HepG2 (cell line): ENCODE data around the gene SND1. TPM values are rescaled to one million over a fixed set of nuclear protein-coding genes. Genes with fewer than 3 reads are reported as not detected.

ENCODE experiments used
- ATAC-seq: fragments of 200-7000 bp; cut with Tn5 transposase; 3 replicates; pipeline ENCODE4 v1.9.1; 2020; ENCODE audit warnings: mild to moderate bottlenecking, moderate library complexity
- BruUV-seq: library from RNA; stranded (reverse); fragments of 400-500 nt; replicated peaks from 2 replicates; lab custom pipeline; 2021; lab: Mats Ljungman, UMichigan
- CTCF ChIA-PET: fragments of 300-600 bp; formaldehyde crosslinking; extraction: SDS; loops from one replicate; lab custom pipeline; 2021; ENCODE audit warnings: low total read pairs, inconsistent platforms, low intra/inter-chr PET ratio; lab: Yijun Ruan, JAX
- POLR2A ChIA-PET: fragments of 350-600 bp; sonication (Branson Sonifier 250); formaldehyde crosslinking; loops from one replicate; lab custom pipeline; 2020; ENCODE audit warnings: antibody characterized with exemption, inconsistent platforms; lab: Yijun Ruan, JAX
- DNase-seq: peaks from one replicate; pipeline ENCODE4 v3.0.0-alpha.2; 2015; ENCODE audit warnings: low spot score
- FAIRE-seq: peaks from 3 replicates; lab custom pipeline; 2011; peaks lifted over from hg19 to GRCh38; lab: Jason Lieb, UNC
- H2AFZ ChIP-seq: one replicate; pipeline ENCODE4 v1.6.1; 2011; ENCODE audit warnings: low read length, inconsistent platforms
- H3K27ac ChIP-seq: fragments of 300-600 bp; 3 replicates; pipeline ENCODE4 v1.8.0; 2011; ENCODE audit warnings: mixed run types, mild to moderate bottlenecking, mixed read lengths, low read length, inconsistent platforms; ENCODE audit not compliant: insufficient read depth; ENCODE audit errors: extremely low read length
- H3K27me3 ChIP-seq, 2 experiments: fragments of 200-600 bp in 1 of 2; 2 replicates in 1 of 2; 3 replicates in 1 of 2; pipeline versions ENCODE4 v1.6.0 to v1.8.0; 2011; ENCODE audit warnings: low read length in 2 of 2, mild to moderate bottlenecking in 2 of 2, moderate library complexity in 2 of 2, inconsistent platforms in 1 of 2; ENCODE audit not compliant: insufficient read depth in 2 of 2, control insufficient read depth in 1 of 2
- H3K36me3 ChIP-seq, 2 experiments: fragments of 200-600 bp in 1 of 2; replicated peaks in 1 of 2; 2 replicates in 1 of 2; 3 replicates in 1 of 2; pipeline versions ENCODE4 v1.5.1 to v1.8.0; 2011; ENCODE audit warnings: low read length in 2 of 2, inconsistent platforms in 1 of 2; ENCODE audit not compliant: insufficient read depth in 2 of 2, control insufficient read depth in 1 of 2
- H3K4me1 ChIP-seq: 2 replicates; pipeline ENCODE4 v1.5.1; 2012; ENCODE audit warnings: low read length, inconsistent platforms; ENCODE audit not compliant: insufficient read depth
- H3K4me2 ChIP-seq: 2 replicates; pipeline ENCODE4 v1.6.0; 2011; ENCODE audit warnings: low read depth, low read length, inconsistent platforms
- H3K4me3 ChIP-seq, 3 experiments: fragments of 200-600 bp in 1 of 3; sonication (generic), shearing (Covaris generic) in 1 of 3; replicated peaks in 1 of 3; 2 replicates each; pipeline ENCODE4 v1.5.1; 2011 to 2016; ENCODE audit warnings: low read length in 3 of 3, inconsistent platforms in 2 of 3, low read depth in 2 of 3, mild to moderate bottlenecking in 2 of 3, control low read depth in 1 of 3, mixed read lengths in 1 of 3; ENCODE audit not compliant: insufficient read depth in 1 of 3
- H3K79me2 ChIP-seq: one replicate; pipeline ENCODE4 v1.6.1; 2011; ENCODE audit warnings: low read length, inconsistent platforms; ENCODE audit not compliant: insufficient read depth
- H3K9ac ChIP-seq: 2 replicates; pipeline ENCODE4 v1.6.0; 2011; ENCODE audit warnings: mild to moderate bottlenecking, low read depth, low read length, inconsistent platforms; ENCODE audit not compliant: insufficient read depth
- H3K9me3 ChIP-seq: 2 replicates; pipeline ENCODE4 v1.5.1; 2012; ENCODE audit warnings: mild to moderate bottlenecking, low read length
- H4K20me1 ChIP-seq: 2 replicates; pipeline ENCODE4 v1.6.0; 2011; ENCODE audit warnings: inconsistent platforms, mild to moderate bottlenecking, low read length, moderate library complexity; ENCODE audit not compliant: insufficient read depth
- ATRX ChIP-seq: sonication (generic); formaldehyde crosslinking; IDR thresholded peaks from 2 replicates; pipeline ENCODE4 v1.4.0; 2020; ENCODE audit warnings: missing genetic modification reagents, borderline replicate concordance
- CHD2 ChIP-seq: IDR thresholded peaks from 2 replicates; pipeline ENCODE4 v1.6.1; 2011; ENCODE audit warnings: low read depth, low read length, improper control_type of control experiment
- FOXC1 ChIP-seq: sonication (generic); formaldehyde crosslinking; IDR thresholded peaks from 2 replicates; pipeline ENCODE4 v1.8.0; 2022; ENCODE audit warnings: mild to moderate bottlenecking, missing genetic modification reagents, borderline replicate concordance
- GTF2F1 ChIP-seq: fragments of 150-350 bp; IDR thresholded peaks from 2 replicates; pipeline ENCODE4 v1.6.1; 2014; ENCODE audit warnings: low read length
- HCFC1 ChIP-seq: fragments of 150-350 bp; IDR thresholded peaks from 2 replicates; pipeline ENCODE4 v1.6.1; 2014; ENCODE audit warnings: low read depth, low read length
- HOXA9 ChIP-seq: sonication (generic); formaldehyde crosslinking; IDR thresholded peaks from 2 replicates; pipeline ENCODE4 v1.8.1; 2022; ENCODE audit warnings: missing genetic modification reagents, mild to moderate bottlenecking, moderate library complexity, borderline replicate concordance
- MAF1 ChIP-seq: sonication (generic); formaldehyde crosslinking; IDR thresholded peaks from 2 replicates; pipeline ENCODE4 v1.5.0; 2020; ENCODE audit warnings: missing genetic modification reagents, borderline replicate concordance
- MTF1 ChIP-seq: sonication (generic); formaldehyde crosslinking; IDR thresholded peaks from 2 replicates; pipeline ENCODE4 v1.5.0; 2020; ENCODE audit warnings: missing genetic modification reagents
- MYNN ChIP-seq: sonication (generic); formaldehyde crosslinking; IDR thresholded peaks from 2 replicates; pipeline ENCODE4 v1.4.0; 2020; ENCODE audit warnings: mild to moderate bottlenecking, low read depth, missing genetic modification reagents
- SAP130 ChIP-seq: IDR thresholded peaks from 2 replicates; pipeline ENCODE4 v1.6.1; 2016; ENCODE audit warnings: low read depth
- SMAD1 ChIP-seq: sonication (generic); formaldehyde crosslinking; IDR thresholded peaks from 2 replicates; pipeline ENCODE4 v1.4.0; 2020; ENCODE audit warnings: missing genetic modification reagents, low read depth, mild to moderate bottlenecking, borderline replicate concordance
- SMYD3 ChIP-seq: sonication (generic); formaldehyde crosslinking; IDR thresholded peaks from 2 replicates; pipeline ENCODE4 v1.8.1; 2023; ENCODE audit warnings: mild to moderate bottlenecking, missing genetic modification reagents
- SSRP1 ChIP-seq: IDR thresholded peaks from 2 replicates; pipeline ENCODE4 v1.6.1; 2016; ENCODE audit warnings: control low read depth
- ZNF30 ChIP-seq: sonication (generic); formaldehyde crosslinking; IDR thresholded peaks from 2 replicates; pipeline ENCODE4 v1.5.0; 2020; ENCODE audit warnings: mild to moderate bottlenecking, missing genetic modification reagents
- ZNF382 ChIP-seq: sonication (generic); formaldehyde crosslinking; IDR thresholded peaks from 2 replicates; pipeline ENCODE4 v1.5.0; 2020; ENCODE audit warnings: missing genetic modification reagents, mild to moderate bottlenecking, borderline replicate concordance
- ZNF567 ChIP-seq: sonication (generic); formaldehyde crosslinking; IDR thresholded peaks from 2 replicates; pipeline ENCODE4 v1.8.1; 2023; ENCODE audit warnings: mild to moderate bottlenecking, missing genetic modification reagents, borderline replicate concordance
- WGBS: methylation state at CpG from one replicate; pipeline ENCODE4 v1.1.6; 2017; ENCODE audit warnings: low lambda C conversion rate; 5-methylcytosine and 5-hydroxymethylcytosine counted together
- in situ Hi-C: cut with HindIII; loops from 2 replicates; pipeline ENCODE4 v1.10.0; 2017; ENCODE audit warnings: low pct_unique_long_range_greater_than_20kb; ENCODE audit not compliant: extremely low pct_ligation_motif_present
- intact Hi-C: fragments of 100-400 bp; cut with micrococcal nuclease; formaldehyde crosslinking; loops from one replicate; pipeline ENCODE4 v1.10.0; 2022; ENCODE audit not compliant: unreplicated experiment
- polyA plus RNA-seq, 8 experiments: library from polyadenylated mRNA; depleted of rRNA in 3 of 8; stranded (reverse) in 7 of 8; unstranded in 1 of 8; fragments of >200 nt; fragmentation: Illumina TruSeq in 4 of 8; extraction: Trizol in 4 of 8; gene quantifications; 2 replicates each; pipeline versions ENCODE4 v1.2.1 to v1.2.3, GENCODE V29; 2011 to 2016; ENCODE audit warnings: low read depth in 4 of 8, missing spikeins in 1 of 8, mixed read lengths in 1 of 8; ENCODE audit not compliant: insufficient read depth in 1 of 8
- total RNA-seq, 5 experiments: library from RNA; depleted of rRNA; stranded (reverse); fragments of >200 nt; fragmentation: Illumina TruSeq; extraction: Trizol; gene quantifications; 2 replicates each; pipeline ENCODE4 v1.2.3, GENCODE V29; 2016; ENCODE audit warnings: low read depth in 1 of 5
- TF ChIP-seq, protein P1 (sequence below): IDR thresholded peaks from 2 replicates; pipeline ENCODE4 v1.6.1; 2016
- TF ChIP-seq, protein P2 (sequence below): IDR thresholded peaks from 2 replicates; pipeline ENCODE4 v1.6.1; 2016; ENCODE audit warnings: low read depth, borderline replicate concordance

Gene SND1
- total and polyA plus RNA-seq, 2 of the 13 experiments (the other 11 are each of a cell fraction or from before 2014, with no cell fraction given) = 110 to 182 TPM

DNA sequence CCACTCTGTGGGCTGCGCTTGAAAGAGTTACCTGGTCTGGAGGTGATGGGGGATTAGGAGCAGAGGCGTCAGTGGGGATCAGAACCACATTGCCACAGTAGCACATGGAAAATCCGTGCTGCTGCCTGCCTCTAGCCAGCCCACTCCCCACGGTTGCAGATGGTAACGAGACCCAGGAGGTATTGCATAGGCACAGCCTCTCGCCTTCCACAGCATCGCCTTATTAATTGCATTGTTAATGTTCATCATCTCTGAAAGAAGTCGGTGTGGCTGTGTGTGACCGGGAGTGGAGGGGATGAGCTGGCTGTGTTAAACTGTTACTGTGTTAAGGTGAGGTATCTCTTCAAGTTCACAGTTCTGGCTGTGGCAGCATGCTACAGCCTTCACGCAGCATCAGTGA is 414.4 kb downstream of the SND1 start:
- H3K4me1 ChIP-seq = no peaks in the 10 kb centered on the region
- H3K36me3 ChIP-seq = peaks cover 6 to 35% of the 10 kb centered on the region in 2 experiments; a peak in 4 of 5 replicates
- peaks cover 2% of the 10 kb centered on the region; the same call in 1 of the 2 replicates for H4K20me1 ChIP-seq
- CTCF ChIA-PET = no interaction called here
- no peak overlapping the region for H2AFZ ChIP-seq
- ATAC-seq = no peak
- H3K4me3 ChIP-seq = no peak overlapping the region
- BruUV-seq = no TSS peak
- no peaks in the 10 kb centered on the region for H3K27me3 ChIP-seq
- no peak overlapping the region for H3K9ac ChIP-seq
- FAIRE-seq = no peak
- POLR2A ChIA-PET = no interaction called here
- in situ Hi-C loops = no loop called here
- H3K4me2 ChIP-seq = no peak overlapping the region
- intact Hi-C loops = no loop called here
- WGBS = 99% methylated on average over 10 of the region's 10 CpGs
- no peaks in the 10 kb centered on the region for H3K9me3 ChIP-seq
- H3K79me2 ChIP-seq = no peaks in the 10 kb centered on the region
- H3K27ac ChIP-seq = no peak overlapping the region
- DNase-seq = no peak
- TF ChIP-seq SMYD3 (CRISPR knock-in tag) = no peak
- TF ChIP-seq GTF2F1 = no peak
- no peak for TF ChIP-seq SMAD1
- TF ChIP-seq HOXA9 (CRISPR knock-in tag) = no peak
- TF ChIP-seq ZNF567 (CRISPR knock-in tag) = no peak
- no peak for TF ChIP-seq ZNF382 (CRISPR knock-in tag)
- no peak for TF ChIP-seq SAP130 (CRISPR knock-in tag)
- TF ChIP-seq, protein P1, sequence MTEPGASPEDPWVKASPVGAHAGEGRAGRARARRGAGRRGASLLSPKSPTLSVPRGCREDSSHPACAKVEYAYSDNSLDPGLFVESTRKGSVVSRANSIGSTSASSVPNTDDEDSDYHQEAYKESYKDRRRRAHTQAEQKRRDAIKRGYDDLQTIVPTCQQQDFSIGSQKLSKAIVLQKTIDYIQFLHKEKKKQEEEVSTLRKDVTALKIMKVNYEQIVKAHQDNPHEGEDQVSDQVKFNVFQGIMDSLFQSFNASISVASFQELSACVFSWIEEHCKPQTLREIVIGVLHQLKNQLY = no peak
- TF ChIP-seq SSRP1 (CRISPR knock-in tag) = no peak
- TF ChIP-seq CHD2 = no peak

DNA sequence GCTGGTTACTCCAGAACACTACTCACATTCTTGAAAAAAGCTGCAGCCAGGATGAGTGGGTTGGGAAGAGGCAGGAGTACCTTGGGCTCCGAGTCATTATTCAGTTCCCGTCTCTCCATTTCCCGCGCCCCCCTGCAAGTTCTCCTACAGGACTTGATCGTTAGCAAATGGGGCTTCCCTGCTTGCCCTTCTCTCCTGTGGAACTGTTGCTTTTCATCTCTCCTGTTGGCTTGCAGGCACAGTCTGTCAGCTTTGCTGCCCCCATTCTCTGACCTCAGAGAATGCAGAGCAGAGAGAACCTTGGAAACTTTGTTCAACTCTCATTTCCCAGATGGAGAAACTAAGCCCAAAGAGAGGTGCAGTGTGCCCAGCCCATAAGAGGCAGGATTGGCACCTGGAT is 414.9 kb downstream of the SND1 start:
- in situ Hi-C loops = no loop called here
- POLR2A ChIA-PET = no interaction called here
- no peak for FAIRE-seq
- TF ChIP-seq MYNN (no peak), ATRX (no peak), ZNF30 (CRISPR knock-in tag) (no peak), MAF1 (no peak), MTF1 (CRISPR knock-in tag) (no peak), FOXC1 (CRISPR knock-in tag) (no peak), HCFC1 (no peak)
- TF ChIP-seq, protein P2, sequence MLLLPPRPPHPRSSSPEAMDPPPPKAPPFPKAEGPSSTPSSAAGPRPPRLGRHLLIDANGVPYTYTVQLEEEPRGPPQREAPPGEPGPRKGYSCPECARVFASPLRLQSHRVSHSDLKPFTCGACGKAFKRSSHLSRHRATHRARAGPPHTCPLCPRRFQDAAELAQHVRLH (CRISPR knock-in tag) = no peak

More for the DNA sequence above, 414.9 kb downstream of the SND1 start:
- no peak overlapping the region for H3K9ac ChIP-seq
- BruUV-seq = no TSS peak
- no peaks in the 10 kb centered on the region for H3K27me3 ChIP-seq
- no peaks in the 10 kb centered on the region for H3K79me2 ChIP-seq
- H3K36me3 ChIP-seq = peaks cover 6 to 37% of the 10 kb centered on the region in 2 experiments; a peak in 4 of 5 replicates
- intact Hi-C loops = no loop called here
- no peaks in the 10 kb centered on the region for H3K9me3 ChIP-seq
- H3K4me2 ChIP-seq = no peak overlapping the region
- DNase-seq (no peak), ATAC-seq (no peak)
- CTCF ChIA-PET = no interaction called here
- H3K4me1 ChIP-seq = no peaks in the 10 kb centered on the region
- 90% methylated on average over 5 of the region's 5 CpGs for WGBS
- no peak overlapping the region for H3K4me3 ChIP-seq
- no peak overlapping the region for H3K27ac ChIP-seq
- no peak overlapping the region for H2AFZ ChIP-seq
- 0 out of 2 replicates have a peak, but pooled peaks cover 2% of the 10 kb centered on the region for H4K20me1 ChIP-seq
